ENCODE data around the gene DYNLL1.
"Not testable (repeated sequence)": the region's sequence is repeated elsewhere in the genome, so short reads cannot be mapped to it uniquely, and the experiment has no call there.

The DYNLL1 gene

DNA sequence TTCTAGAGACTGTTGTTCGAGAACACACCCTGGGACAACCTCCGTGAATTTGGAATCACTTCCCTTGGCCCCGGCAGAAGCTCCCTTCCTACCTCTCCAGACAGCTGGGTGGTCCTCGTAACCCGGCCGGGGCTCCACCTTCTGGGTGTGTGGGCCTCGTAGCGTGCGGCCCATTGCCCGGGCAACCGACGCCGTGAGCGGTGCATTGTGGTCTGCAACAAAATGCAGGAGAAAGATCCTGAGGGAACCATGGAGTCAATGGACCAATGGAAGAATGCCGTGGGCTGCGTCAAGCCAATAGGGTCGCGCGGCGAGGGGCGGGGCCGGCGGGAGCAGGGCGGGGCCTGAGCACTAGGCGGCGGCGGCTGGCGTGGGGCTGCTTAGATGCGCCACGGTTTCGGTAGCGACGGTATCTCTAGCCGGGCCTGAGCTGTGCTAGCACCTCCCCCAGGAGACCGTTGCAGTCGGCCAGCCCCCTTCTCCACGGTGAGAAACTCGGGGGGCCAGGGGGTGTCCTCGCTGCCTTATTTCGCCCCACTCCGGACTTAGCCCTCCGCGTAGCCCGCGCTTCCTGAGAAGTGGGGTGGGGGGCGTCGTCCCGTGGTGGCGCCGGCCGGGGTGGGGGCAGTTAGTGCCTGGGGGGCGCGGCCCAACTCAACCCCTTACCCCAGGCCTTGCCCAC is at the start of gene DYNLL1:
TSS of gene DYNLL1 (plus strand) at position 383 of the 682 bp plus-strand sequence. CDS start 309 bp downstream, outside the sequence.
- DNase-seq: peak; percentile 95

DNA sequence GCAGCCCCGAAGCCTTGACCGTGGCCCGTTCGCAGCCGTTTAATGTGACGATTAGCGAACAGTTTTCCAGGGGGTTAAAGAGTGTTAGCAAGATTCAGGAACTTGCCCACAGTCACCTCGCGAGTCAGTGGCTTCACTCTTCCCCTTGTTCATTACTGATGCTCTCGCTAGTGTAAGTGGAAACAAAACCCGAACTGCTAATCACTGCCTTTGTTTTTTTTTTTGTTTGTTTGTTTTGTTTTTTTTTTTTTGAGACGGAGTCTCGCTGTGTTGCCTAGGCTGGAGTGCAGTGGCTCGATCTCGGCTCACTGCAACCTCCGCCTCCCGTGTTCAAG is 49.1 kb upstream of the DYNLL1 start:
- DNase-seq: not testable (repeated sequence)

DNA sequence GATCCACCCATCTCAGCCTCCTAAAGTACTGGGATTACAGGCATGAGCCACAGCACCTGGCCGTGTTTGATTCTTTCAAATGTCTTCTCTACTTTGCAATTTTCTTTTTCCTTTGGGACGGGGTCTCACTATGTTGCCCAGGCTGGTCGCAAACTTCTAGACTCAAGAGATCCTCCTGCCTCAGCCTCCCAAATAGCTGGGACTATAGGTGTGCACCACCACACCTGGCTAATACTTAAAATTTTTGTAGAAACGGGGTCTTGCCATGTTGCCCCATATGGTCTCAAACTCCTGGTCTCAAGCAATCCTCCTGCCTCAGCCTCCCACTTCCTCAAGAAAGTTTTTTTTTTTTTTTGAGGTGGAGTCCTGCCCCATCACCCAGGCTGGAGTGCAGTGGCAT is 47.9 kb upstream of the DYNLL1 start:
- DNase-seq: no peak

DNA sequence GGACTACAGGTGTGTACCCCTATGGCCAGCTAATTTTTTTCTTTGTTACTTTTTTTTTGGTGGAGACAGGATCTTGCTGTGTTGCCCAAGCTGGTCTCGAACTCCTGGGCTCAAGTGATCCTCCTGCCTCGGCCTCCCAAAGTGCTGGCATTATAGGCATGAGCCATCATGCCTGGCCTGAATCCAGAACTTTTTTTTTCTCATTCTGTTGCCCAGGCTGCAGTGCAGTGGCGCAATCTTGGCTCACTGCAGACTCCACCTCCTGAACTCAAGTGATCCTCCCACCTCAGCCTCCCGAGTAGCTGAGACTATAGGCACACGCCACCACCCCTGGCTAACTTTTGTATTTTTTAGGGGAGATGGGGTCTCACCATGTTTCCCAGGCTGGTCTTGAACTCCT is 43.4 kb upstream of the DYNLL1 start:
- DNase-seq: not testable (repeated sequence)

DNA sequence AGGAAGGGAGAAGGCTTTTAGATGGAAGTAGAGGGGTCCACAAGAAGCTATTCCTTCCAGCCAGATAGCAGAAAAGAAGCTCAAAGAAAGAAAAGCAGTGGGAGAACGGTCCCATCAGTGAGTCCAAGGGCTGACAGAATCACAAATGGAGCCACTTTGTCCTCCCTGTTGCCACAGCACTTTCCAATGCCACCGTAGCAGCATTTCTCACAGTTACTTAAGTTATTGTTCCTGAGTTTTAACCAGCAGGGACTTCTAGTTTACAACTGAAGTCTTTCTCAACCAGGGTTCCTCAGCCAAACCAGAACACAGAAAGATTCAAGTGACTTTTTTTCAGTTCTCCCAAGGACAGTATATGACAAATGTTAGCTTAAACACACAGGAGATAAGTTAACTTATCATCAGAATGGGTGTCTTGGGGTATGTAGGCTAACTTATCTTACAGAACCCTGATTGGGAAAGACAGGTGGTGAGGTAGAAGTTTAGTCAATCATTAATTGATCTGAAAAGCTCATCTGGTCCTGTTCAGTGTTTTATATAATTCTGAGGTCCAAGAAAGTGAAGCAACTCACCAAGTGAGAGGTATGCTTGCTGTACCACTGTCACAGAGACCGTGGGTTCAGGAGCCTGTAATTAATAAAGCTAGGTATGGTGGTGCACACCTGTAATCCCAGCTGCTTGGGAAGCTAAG is 42.7 kb upstream of the DYNLL1 start:
- DNase-seq: no peak

DNA sequence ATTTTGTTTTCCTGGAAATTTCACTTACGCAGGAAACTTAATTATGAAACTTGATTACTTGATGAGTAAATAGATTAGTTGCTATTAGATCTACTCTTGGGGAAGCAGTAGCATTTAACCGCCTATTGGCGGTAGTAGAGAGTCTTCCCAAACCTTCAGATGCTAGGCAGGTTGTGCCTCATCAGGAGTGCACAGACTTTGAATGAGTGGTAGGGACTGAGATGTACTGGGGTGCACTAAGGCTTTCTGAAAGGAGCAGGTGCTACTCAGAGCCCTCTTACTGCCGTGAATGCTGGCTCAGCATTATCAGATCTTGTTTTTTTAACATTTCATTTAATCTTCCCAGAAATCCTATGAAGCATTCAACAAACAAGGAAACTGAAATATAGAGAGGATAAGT is 41.9 kb upstream of the DYNLL1 start:
- DNase-seq: no peak

DNA sequence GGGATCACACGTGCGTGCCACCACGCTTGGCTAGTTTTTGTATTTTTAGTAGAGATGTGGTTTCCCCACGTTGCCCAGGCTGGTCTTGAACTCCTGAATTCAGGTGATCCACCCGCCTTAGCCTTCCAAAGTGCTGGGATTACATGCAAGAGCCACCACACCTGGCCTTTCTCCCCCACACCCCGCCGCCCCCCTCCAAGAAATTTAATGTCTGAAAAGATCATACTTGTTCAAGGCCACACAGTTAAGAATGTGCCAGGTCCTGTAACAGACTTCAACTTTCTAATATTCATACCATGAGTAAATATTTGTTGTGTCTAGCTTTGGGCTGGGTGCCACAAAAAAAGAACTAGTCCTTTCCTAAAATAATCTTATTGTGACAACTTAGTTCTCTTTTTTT is 40.6 kb upstream of the DYNLL1 start:
- no peak for DNase-seq

DNA sequence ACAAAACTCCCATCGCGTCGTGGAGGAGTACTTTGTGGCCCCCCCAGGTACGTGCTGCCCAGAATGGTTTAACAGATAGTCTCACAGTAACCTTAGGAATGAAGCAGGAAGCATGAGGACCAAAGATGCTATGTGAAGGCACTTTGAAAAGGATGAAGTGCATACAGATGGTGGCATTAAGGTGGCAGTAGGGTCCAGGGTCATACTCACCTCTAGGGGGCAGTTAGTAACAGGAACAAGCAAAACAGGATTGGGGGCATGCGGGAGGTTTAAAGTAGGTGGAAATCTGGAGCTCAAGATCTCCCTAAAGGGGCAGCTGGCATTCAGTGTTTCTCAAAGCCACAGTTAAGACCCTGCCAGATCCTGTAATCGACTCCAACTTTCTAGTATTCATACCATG is 38.8 kb upstream of the DYNLL1 start:
- no peak for DNase-seq

DNA sequence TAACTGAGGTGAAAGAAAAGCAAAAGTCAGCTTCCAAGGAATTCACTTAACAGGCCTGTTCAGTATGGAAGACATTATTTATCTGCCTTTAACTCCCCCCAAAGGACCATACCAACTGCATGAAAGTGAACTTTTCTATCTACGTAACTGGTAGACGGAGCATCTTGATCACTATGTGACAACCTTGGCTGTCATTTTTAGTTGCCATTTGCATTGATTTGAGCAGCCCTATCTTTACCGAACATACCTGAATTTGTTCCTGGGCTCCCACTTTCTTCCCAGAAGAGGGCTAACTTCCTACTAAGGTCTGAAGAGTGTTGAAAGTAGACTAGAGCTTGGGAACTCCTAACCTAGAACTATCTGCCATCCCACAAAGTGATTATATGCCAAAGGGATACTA is 35.8 kb upstream of the DYNLL1 start:
- DNase-seq: no peak

DNA sequence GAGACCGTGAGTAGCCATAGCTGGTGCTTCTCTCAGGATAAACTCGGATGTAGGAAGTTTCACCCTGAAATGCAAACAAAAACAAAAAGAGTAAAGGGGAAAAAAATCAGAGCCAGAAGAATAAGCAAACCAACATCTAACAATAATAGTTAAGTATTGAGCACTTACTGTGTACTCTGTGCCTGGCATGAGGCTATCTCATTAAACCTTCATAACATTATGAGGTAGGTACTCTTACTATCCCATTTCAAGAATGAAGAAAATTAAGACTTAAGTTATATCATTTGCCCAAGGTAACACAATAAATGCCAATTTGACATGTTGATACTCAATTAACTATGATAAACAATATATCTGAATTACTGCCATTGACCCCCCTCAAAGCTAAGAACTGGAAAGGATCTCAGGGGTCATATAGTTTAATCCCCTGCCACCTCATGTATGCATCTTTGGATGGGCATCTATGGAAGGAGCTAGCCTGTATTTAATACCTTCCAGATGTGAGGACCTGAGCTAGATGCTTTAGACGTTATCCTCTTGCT is 33.7 kb upstream of the DYNLL1 start:
- DNase-seq: no peak

DNA sequence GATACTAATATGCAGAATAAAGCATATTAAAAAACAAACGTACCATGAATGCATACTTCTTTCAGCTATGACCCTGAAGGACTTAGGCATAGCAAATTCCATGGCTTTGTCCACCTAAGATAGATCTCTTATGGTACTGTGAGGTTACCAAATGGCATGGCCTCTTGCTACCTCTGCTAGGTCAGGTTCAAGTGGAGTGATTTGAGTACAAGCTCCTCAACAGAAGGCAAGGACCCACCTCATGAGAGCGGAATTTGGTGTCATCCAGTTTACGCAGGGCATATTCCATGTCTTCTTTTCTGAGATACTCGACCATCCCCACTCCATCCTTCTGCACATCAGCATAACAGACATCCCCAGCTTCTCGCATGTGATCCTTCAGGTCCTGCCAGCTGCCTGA is 32.2 kb upstream of the DYNLL1 start:
- DNase-seq: no peak

DNA sequence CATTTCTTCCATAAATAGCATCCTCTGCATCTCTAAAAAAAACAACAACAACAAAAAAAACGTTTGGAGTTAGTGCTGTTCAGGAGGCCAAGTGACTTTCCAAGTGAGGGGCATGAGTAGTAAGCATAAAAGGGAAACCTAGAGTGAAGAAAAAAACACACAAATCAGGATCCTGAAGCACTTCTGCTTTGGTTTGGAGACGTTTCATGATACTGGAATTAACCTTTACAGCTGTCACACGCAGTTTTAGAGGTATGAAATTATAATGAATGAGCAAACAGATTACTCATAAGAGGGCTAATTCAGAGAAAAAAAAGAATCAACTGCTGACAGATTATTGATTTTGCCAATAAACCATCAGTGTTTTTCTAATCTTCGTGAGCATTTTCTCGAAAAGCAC is 30.2 kb upstream of the DYNLL1 start:
- DNase-seq: no peak

DNA sequence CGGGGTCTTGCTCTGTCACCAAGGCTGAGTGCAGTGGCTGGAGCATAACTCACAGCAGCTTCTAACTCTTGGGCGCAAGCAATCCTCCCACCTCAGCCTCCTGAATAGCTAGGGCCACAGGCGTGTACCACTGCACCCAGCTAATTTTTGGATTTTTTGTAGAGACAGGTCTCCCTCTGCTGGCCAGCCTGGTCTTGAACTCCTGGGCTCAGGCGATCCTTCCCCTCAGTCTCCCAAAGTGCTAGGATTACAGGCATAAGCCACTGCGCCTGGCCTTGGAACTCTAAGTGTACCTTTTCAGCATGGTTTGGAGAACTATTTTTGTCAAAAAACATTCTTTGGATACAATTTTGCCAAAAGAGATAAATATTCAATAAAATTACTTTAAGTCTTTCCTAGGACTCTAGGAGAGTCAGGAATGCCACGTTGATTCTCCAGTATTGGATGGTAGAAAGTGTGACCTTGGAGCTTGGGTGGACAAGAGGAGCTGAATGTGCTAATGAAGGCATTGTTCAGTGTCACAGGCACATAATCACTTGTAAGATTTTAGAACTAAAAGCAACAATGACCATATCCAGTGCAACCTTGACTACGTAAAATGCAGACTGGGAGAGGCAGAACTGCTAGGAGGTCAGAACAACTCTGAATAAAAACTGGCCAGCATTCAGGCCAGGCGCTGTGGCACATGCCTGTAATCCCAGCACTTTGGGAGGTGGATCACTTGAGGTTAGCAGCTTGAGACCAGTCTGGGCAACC is 29.2 kb upstream of the DYNLL1 start:
- peak; percentile 43 for DNase-seq

DNA sequence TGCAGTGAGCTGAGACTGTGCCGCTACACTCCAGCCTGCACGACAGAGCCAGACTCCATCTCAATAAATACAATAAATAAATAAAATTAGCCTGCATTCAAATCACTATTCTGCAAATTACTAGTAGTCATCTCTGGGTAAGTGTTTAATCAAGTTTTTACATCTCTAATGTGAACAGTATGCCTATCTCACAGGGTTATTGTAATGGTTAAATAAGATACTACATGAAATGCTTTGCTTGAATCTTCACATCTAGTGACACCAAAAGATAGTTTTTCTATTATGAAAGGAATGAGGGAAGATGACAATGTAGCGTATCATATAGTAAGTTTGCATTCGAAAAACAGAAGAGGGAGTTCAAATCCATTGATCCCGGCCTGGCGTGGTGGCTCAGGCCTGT is 28.5 kb upstream of the DYNLL1 start:
- no peak for DNase-seq

DNA sequence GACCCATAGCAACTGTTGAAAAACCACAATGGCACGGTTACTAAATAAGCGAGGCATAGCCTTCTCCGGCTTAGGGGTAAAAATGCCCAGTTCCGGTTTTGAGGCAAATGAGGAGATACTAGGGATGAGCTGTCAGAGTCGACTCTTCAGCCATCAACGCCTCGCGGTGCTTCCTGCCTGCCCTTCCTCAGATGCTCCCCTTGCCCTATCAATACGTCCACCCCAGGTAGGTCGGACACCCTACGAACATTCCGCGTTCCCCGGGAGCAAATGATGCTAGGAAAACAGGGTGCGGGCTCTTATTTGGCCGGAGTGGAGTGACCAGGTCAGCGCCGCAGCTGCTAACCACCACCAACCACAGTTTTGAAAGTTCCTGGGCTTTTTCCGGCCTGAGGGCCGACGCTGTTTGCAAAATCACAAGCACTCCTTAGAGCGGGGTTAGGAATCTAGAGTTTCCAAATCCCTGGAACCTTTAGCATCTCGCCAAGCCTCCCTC is 27.5 kb upstream of the DYNLL1 start:
- DNase-seq: no peak

DNA sequence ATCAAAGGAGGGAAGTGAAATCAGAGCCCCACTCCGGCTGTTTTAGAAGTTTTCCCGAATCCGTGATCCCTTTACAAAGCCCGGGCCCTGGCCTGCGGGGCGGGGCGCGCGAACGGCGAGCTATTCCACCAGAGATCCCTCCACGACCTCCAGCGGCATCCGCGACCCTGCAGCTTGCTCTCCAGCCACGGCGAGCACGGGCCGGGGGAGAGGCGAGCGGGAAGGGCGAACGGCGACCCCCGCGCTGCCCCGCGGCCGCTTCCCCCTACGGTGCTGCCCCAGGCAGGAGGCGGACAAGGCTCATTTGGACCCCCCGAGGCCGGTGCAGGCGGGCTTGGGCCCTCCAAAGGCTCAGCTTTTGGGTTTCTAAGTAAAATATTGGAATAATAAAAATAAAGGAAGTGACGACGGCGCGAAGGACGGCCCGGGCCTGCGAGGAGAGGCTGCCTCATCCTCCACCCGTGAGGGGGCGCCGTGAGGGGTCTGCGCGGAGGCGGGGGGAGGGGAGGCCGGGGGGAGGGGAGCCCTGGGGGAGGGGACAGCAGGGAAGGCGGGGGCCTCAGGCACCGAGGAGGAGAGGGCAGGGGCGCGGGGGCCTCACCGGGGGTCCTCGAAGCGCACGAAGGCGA is 27.0 kb upstream of the DYNLL1 start:
- peak; percentile 43 for DNase-seq

DNA sequence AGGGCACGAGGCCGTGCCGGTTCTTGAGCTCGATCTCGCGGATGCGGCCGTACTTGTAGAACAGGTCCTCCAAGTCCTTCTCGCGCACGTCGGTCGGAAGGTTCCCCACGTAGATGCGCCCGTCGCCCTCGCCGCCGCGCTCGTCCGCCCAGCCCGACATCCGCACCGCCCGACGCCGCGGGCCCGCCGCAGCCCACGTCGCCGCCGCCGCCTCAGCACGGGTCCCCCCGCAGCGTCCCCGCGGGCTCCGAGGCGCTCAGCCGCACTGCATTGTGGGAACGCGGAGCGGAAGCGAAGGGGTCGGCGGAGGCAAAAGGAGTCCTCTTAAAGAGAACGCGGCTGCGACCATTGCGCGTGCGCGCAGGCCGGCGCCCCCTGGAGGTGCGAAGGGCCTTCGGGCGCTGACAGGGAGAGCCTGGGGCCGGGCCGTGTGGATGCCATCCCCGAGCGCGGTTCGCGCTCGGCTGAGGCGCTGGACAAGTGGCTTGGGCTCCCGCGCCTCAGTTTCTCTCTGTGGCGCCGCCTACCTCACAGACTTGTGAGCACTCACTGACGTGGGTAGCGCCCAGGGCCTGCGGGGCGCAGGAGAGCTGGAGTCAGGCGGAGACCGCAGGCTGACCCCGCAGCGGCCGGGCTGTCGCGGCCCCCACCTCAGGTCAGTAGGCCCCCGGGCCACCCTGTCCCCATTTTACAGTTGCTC is 26.3 kb upstream of the DYNLL1 start, which contains the start of gene SRSF9:
TSS of gene SRSF9 (minus strand) at position 299 of the 700 bp plus-strand sequence. CDS start at position 160, 139 bp downstream.
- DNase-seq: peak; percentile 94

DNA sequence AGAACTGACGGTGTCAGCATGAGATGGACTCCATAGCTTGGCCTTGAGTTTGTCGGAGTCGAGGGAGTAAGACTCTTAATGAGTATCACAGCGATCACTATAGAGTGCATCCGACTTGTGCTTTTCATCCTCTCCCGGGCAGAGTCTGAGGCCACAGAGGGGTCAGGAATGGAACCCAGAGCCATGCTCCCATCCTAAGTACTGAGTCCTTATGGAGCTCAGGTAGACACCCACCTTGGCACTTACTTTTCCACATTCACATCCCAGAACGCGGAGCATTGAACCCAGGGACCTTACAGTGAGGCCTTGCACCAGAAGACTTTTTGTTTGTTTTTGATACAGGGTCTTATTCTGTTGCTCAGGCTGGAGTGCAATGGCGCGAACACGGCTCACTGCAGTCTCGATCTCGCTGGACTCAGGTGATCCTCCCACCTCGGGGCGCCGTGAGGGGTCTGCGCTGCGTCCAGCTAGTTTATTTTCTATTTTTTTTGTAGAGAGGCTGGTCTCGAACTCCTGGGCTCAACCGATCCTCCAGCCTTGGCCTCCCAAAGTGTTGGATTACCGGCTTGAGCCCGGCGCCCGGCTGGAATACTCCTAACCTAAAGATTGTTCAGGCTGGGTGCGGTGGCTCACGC is 25.6 kb upstream of the DYNLL1 start:
- DNase-seq: no peak

DNA sequence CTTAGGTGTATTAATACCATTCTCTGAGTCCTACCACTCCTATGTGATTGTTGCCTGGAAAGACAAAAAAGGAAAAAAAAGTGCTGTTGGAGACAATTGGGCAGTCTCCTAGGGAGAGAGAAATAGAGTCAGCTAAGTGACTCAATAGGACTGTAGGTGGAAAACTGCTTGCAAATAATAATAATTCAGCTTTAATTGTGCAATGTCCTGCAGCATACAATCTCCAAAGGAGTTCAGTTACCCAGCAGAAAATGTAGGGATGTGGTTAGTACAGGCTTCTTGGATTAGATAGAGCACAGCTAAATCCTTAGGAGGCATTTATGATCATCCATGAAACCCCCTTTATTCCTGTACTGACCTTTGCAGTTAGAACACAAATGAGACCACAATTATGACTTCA is 23.4 kb upstream of the DYNLL1 start:
- no peak for DNase-seq

DNA sequence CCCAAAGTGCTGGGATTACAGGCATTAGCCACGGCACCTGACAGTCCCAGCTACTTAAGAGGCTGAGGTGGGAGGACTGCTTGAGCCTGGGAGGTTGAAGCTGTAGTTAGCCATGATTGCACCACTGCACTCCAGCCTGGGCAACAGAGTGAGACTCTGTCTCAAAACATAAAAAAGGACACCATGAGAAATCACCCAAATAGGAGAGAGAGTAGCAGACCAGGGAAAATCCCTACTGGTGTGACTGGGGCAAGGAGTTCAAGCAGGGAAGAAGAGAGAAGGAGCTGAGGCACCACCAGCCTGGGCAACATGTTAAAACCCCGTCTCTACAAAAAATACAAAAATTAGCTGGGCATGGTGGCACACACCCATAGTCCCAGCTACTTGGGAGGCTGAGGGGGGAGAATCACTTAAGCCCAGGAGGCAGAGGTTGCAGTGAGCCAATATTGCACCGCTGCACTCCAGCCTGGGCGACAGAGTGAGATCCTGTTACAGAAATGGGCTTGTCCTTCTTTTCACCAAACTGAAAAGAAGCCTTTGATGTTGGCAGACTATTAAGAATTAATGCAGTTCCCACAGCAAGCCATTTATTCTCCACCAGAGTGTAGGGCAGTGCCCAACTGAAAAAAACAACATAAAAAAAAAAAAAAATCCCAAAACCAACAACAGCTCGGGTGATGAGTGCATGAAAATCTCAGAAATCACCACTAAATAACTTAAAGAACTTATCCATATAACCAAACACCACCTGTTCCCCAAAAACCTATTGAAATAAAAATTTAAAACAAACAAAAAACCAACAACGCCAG is 21.9 kb upstream of the DYNLL1 start:
- no peak for DNase-seq

DNA sequence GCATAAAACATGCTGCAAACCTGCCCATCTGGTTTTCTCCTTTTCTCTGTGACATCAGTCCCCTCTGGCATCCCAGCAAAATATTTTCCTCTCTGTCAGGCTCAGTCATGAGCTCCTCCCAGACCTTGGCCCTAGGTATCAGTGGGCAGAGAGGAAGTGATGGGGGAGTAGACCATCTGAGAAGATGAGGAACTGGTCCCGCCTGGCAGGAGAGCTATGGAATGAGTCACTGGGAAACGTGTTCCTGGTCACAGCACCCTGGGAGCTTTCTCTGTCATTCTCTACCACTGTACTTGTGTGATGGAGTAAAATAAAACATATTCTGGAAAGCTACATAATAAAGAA is 21.3 kb upstream of the DYNLL1 start:
- DNase-seq: no peak
